Measurements from ENCODE around the gene DPP6. TPM values are rescaled to one million over a fixed set of nuclear protein-coding genes. Genes with fewer than 3 reads are reported as not detected.

The DPP6 gene
- polyA plus RNA-seq, 2 of the 4 experiments (the other 2 are of a cell fraction) = not detected

DNA sequence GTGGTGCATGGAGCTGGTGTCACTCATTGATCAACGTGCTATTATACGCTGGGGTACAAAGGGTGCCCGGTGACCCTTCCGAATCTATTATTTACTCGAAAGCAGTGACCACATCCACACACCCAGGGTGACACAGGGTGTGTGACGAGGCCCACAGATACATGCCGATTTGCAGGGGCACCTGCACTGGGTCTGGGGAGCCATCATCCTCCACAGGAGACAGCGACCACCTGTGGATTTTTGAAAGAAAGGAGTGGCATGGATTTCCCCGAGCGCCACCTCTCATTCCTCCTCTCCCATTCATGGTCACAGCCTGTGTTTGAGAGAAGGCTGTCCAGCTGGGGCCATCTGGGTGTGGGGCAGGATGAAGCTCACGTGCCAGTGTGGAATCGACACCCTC is 701.0 kb downstream of the DPP6 start:
- 52% methylated on average over 10 of the region's 12 CpGs for WGBS (ENCODE audit: missing lambda C conversion rate)
- DNase-seq (ENCODE audit: low read depth in 1 of 2, low spot score in 1 of 2) (no peak), ATAC-seq (no peak), FAIRE-seq (no peak)
- CTCF ChIA-PET = no interaction called here
- TF ChIP-seq TFCP2L1 (CRISPR knock-in tag; IDR thresholded peaks at IDR 0.05) (no peak), EHF (CRISPR knock-in tag; IDR thresholded peaks at IDR 0.05) (no peak), BHLHE40 (IDR thresholded peaks at IDR 0.05; ENCODE audit: low read depth, low read length) (no peak), E2F6 (IDR thresholded peaks at IDR 0.05; ENCODE audit: borderline replicate concordance, low read depth) (no peak), GATA3 (IDR thresholded peaks at IDR 0.05; ENCODE audit: borderline replicate concordance) (no peak), BCL3 (IDR thresholded peaks at IDR 0.05) (no peak), TP53 (CRISPR knock-in tag; IDR thresholded peaks at IDR 0.05) (no peak), CTCF (IDR thresholded peaks at IDR 0.05) (no peak)
- POLR2A ChIA-PET = no interaction called here
- no peaks in the 10 kb centered on the region for H3K9me3 ChIP-seq
- H3K4me3 ChIP-seq = no peak overlapping the region
- H3K4me1 ChIP-seq = no peaks in the 10 kb centered on the region
- no peak overlapping the region for H3K27ac ChIP-seq
- no peak overlapping the region for H3K4me2 ChIP-seq

- ChIA-PET POLR2A (no interaction called here), CTCF (no interaction called here)
- no peaks in the 10 kb centered on the region for H3K4me1 ChIP-seq
- no peak for ATAC-seq
- WGBS (ENCODE audit: missing lambda C conversion rate) = 40% methylated on average over 7 of the region's 13 CpGs
- no peak for DNase-seq (ENCODE audit: low read depth in 1 of 2, low spot score in 1 of 2)
- no peak for FAIRE-seq
- no peak for TF ChIP-seq TP53 (CRISPR knock-in tag; IDR thresholded peaks at IDR 0.05)
- no peak for TF ChIP-seq FOXS1 (CRISPR knock-in tag; IDR thresholded peaks at IDR 0.05)
- no peak for TF ChIP-seq POLR2AphosphoS2 (conservative IDR thresholded peaks at IDR 0.05; ENCODE audit: low read length)
- no peak for TF ChIP-seq GATA3 (IDR thresholded peaks at IDR 0.05; ENCODE audit: borderline replicate concordance)
- TF ChIP-seq RAD21 (conservative IDR thresholded peaks at IDR 0.05 in 1 of 2, IDR thresholded peaks at IDR 0.05 in 1 of 2) = no peak
- TF ChIP-seq JUNB (IDR thresholded peaks at IDR 0.05) = no peak
- TF ChIP-seq, protein P1, sequence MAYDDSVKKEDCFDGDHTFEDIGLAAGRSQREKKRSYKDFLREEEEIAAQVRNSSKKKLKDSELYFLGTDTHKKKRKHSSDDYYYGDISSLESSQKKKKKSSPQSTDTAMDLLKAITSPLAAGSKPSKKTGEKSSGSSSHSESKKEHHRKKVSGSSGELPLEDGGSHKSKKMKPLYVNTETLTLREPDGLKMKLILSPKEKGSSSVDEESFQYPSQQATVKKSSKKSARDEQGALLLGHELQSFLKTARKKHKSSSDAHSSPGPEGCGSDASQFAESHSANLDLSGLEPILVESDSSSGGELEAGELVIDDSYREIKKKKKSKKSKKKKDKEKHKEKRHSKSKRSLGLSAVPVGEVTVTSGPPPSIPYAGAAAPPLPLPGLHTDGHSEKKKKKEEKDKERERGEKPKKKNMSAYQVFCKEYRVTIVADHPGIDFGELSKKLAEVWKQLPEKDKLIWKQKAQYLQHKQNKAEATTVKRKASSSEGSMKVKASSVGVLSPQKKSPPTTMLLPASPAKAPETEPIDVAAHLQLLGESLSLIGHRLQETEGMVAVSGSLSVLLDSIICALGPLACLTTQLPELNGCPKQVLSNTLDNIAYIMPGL (CRISPR knock-in tag; IDR thresholded peaks at IDR 0.05; ENCODE audit: borderline replicate concordance) = no peak
- TF ChIP-seq, protein P2, sequence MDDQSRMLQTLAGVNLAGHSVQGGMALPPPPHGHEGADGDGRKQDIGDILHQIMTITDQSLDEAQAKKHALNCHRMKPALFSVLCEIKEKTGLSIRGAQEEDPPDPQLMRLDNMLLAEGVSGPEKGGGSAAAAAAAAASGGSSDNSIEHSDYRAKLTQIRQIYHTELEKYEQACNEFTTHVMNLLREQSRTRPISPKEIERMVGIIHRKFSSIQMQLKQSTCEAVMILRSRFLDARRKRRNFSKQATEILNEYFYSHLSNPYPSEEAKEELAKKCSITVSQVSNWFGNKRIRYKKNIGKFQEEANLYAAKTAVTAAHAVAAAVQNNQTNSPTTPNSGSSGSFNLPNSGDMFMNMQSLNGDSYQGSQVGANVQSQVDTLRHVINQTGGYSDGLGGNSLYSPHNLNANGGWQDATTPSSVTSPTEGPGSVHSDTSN (IDR thresholded peaks at IDR 0.05) = no peak
- TF ChIP-seq FOSL2 (IDR thresholded peaks at IDR 0.05) = no peak
- TF ChIP-seq FOSL2 (CRISPR knock-in tag; IDR thresholded peaks at IDR 0.05) = no peak
- TF ChIP-seq, protein P3, sequence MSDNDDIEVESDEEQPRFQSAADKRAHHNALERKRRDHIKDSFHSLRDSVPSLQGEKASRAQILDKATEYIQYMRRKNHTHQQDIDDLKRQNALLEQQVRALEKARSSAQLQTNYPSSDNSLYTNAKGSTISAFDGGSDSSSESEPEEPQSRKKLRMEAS (IDR thresholded peaks at IDR 0.05) = no peak
- TF ChIP-seq RFX5 (IDR thresholded peaks at IDR 0.05) = no peak
- no peak for TF ChIP-seq ZFP36 (IDR thresholded peaks at IDR 0.05; ENCODE audit: borderline replicate concordance, partially characterized antibody)
- no peak for TF ChIP-seq RARB (CRISPR knock-in tag; IDR thresholded peaks at IDR 0.05)
- TF ChIP-seq ESRRA (IDR thresholded peaks at IDR 0.05; ENCODE audit: borderline replicate concordance, low read length) = no peak
- TF ChIP-seq CHD2 (IDR thresholded peaks at IDR 0.05; ENCODE audit: low read length, partially characterized antibody) = no peak
- no peak for TF ChIP-seq CBX2 (IDR thresholded peaks at IDR 0.05; ENCODE audit: borderline replicate concordance, low read depth)
- TF ChIP-seq POLR2A (IDR thresholded peaks at IDR 0.05; ENCODE audit: low read length) = no peak
- H3K27ac ChIP-seq = no peak overlapping the region
- H3K9me3 ChIP-seq = no peaks in the 10 kb centered on the region
- H3K4me3 ChIP-seq = no peak overlapping the region
- H3K4me2 ChIP-seq = no peak overlapping the region
Observed at GRCh38 chr7:154757756-154758155, 705.6 kb downstream of the DPP6 start.
